ENCODE results near the gene FOXP1.

The FOXP1 gene

DNA sequence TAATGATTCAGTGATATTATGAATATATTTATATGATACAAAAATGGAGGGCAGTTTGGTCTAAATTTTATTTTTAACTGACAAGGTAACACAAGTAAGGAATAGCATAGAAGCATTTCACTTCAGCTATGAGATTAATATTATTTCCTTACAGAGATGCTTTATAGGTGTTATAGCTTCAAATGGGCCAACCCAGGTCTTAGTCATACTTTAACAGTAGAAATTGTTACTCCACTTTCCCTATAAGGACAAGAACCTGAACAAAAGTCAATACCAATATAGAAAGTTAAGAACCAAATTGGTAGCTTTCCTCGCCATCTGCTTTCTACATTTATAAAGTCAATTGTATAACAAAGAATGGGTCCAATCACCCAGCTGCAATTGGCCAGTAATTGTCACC lies 570.6 kb downstream of the FOXP1 start:
- no peak for DNase-seq

DNA sequence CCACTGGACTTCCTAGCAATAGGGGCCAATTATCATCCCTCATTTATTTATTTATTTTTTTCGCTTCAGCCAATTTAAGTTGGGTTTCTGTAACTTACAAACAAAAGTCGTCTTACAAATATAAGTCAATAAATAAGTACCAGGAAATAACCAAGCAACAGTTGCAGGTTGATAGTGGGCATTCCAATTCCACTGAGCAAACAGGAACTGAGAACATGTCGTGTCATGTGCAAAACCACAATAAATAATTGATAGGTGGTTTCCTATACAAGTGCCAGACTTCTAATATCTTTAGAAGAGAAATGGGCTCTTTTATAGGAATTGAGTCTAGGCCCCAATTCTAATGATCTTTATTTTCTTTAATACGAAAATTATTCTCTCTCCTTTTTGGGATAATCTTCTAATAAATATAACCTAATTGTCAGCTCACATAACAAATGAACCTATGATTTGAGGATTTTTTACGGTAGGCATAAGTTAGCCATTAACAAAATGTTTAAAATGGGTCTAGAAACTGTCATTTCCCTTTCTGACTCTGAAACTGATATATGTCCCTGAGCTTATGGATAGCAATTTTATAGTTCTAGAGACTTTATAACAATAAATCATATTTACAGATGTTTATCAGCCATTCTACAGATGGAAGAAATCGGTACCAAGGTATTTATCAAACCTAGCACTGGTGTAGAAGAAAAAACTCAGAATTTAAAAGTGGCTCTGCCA lies 571.8 kb downstream of the FOXP1 start:
- no peak for DNase-seq

DNA sequence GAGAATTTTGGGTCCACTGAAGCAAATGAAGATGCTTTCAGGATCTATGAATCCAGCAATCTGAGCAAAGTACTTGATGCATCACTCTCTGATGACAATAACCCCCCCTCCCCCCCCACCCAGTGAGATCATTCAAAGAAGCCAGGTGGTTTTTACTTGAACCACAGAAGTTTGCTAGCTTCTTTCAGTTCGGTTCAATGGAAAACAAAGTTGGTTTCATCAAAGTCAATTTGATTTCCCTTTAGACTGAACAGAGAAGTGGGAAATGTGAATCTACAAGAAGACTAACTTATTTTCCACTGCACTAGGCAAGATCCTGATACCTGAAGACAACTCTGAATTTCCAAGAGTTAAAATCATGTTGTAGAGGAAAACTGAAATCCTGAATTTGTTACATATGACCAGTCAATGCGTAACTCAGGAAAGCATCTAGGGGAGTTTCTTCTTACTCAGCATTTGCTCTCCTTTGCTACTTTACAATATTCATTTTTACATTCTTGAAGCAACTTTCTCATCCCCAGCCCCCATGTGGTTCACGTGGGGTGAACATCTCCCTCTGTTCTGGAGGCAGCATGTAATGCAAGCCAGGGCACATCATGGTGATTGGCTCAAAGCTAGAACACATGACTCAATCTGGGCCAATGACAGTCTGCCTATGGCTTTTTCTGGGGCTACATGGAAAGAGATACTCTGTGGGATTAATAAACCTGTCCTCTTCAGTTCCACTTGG lies 572.6 kb downstream of the FOXP1 start:
- DNase-seq: no peak

DNA sequence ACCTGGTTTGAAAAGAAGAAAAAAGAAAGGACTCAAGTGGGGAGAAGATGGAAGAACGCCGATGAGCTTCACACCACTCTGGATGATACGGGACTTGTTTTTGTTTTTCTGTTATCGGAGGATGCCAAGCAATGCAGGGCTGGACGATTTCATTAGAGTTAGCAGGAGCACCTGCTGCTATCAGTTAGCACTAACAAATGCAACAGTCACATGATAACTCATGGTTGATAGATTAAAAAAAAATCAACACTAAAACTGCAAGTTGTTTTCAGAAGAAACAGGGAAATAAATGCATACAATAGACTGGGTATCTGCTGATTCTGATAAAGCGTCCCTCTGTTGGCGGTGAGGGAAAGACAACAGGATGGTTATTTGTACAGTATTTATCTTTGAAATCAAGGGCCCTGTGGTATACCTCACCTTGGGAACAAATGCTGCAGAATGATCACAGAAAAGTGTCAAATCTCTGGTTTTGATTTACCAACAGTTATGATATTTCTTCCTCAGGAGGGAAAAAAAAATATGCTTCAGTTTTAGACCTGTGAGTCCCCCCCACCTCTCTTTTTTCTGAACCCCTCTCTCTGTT lies 575.1 kb downstream of the FOXP1 start:
- DNase-seq: no peak

DNA sequence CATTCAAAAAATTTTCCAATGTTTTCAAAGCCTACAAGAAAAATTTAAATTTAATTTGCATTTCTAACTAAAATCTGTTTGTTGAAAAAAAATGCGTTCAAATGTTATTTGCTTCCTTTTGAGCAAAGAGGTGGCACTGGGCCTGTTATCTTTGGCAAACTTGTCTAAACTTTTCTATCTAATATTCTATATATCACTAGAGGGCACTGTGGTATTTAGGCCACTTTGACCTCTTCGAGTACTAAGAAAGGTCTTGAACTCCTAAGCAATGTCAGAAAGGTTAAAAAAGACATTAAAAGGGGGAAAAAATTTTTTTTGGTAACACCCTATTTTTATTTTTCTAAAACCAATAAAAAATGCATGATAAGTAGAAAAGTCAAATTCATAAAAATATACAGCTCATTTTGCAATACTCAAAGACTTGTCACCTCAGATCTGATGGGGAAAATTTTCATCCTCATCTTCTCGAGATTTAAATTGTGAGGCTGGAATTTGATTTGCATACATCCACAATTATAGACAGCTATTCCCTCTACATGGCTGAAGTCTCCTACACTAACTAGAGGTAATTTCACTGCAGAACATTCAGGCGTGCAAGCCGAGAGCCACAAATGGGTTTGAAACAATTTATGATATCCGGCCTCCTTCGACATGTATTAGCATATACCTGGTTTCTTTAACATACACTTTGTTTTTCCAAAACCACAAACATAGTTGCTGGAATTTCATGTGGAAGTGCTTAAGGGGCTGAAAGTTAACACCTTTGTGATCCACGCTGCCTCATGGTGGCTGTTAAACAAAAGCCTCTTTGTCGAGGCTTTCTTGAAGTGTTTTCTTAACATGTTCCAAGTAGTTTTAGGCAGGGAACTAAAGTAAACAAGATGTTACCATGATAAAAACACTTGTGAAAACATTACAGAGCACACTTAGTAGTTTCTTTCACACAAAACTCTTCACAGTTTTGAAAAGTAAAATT lies 576.4 kb downstream of the FOXP1 start:
- DNase-seq: peak; percentile 57

DNA sequence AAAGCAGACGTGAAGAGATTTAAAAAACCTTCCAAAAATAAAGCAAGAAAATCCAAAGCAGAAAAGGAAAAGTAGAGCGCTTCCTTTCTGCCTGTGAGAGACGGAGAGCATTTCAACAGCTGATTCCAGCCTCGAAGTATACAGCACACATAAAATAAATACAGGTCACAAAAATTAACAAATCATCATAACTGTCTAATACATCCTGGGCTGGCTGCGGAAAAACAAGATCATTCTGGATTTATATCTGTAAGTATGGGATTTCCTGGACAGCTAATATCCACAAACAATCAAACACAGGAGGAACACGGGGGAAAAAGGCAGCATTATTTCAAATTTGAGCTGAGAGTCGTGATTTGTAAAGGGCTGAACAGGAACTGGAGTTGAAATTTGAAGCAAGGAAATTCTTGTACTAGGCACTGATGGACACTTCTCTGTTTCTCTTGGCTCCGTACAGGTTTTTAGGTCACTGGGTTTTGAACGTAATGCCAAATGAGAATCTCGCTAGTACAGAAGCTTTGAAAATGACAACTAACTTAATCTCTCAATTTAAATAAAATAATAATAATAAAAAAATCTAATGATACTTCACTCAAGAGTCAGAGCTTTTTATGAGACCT lies 577.7 kb downstream of the FOXP1 start:
- DNase-seq: no peak

DNA sequence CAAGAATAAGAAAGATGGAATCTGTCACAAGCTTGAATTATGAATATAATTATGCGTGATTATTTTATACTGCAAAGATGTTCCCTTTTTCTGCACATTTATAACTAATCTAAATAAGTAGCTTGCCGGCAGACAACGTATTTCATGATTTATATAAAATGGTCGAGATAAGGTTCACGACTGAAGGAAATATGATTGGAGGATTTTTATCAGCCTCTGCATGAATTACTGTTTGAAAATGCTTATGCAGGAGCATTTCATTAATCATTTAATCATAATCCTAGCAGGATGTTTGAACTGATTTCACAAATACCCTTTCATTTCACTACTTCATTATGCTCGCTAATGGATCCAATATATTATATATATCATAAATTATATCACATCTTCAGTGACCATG lies 580.0 kb downstream of the FOXP1 start:
- DNase-seq: no peak

DNA sequence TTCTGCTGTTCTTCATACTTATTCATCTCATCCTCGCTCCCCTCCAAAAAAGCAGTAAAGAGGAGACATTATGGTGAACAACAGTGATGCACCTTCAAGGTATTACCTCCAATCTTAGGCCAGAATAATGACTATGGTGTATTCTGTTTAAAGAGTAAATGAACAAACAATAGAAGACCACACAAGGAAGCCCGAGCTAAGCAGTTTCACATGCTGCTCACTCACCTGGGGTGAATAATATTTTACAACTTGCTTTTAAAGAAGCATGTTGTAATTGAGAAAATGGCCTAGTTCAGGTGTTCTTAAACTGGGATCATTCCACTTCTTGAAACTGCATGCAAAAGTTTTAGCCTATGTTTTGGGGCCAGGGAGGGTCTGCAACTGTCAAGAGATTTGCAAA lies 581.2 kb downstream of the FOXP1 start:
- DNase-seq: no peak

DNA sequence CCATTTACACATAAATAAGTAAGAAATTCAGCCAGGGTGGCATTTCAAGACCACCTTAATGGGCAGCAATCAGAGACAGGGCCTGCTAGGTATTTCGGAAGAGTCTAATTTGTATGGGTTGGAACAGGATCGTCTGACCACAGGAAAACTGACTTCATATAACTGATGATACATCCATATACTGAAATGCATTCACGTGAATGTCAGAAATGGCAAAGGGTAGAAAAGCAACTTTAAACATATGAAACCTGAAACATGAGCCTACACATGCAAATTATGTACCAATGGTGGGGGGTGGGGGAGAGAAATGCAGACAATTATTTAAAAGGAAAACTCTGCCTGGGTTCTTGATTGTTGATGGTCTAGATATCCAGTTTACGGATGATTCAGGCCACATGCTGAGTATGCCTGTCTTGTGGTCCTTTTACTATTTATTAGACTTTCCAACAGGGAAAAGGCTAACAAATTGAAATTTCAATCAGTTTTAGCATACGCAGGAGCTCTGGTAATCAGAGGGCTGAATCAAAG lies 582.2 kb downstream of the FOXP1 start:
- DNase-seq: no peak

DNA sequence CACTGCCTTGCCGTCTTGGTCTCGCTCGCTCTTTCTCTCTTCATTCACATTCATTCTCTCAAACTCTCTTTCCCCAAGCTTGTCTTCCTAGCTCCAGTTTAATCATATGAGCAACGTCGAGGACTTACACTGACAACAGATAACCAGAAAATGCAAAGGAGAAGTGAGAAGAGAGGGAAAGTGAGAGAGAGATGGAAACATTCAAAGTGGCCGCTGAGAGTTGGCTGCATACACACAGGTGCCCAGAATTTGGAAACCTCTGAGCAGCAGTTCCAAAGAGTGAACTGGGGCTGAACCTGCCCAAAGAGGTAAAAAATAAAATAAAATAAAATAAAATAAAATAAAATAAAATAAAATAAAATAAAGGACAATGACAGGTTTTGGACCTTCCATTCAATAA lies 583.0 kb downstream of the FOXP1 start:
- no peak for DNase-seq

DNA sequence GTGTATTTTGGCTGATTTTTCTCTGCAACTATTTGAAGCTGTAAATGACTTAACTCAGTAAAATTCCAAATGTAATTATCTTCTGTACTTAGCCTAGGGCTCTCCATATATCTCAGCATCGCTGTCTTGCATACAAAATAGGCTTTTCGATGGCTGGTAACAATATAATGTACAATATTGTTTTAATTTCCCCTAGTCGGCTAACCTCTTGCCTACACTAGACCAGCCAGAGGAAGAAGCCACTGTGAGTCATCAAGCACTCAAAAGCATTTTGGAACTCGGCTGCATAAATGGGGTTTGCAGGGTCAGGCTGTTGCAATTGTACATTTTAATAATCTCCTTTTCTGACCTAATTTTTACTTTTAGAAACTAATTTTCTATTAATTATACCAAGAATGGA lies 583.8 kb downstream of the FOXP1 start:
- no peak for DNase-seq

DNA sequence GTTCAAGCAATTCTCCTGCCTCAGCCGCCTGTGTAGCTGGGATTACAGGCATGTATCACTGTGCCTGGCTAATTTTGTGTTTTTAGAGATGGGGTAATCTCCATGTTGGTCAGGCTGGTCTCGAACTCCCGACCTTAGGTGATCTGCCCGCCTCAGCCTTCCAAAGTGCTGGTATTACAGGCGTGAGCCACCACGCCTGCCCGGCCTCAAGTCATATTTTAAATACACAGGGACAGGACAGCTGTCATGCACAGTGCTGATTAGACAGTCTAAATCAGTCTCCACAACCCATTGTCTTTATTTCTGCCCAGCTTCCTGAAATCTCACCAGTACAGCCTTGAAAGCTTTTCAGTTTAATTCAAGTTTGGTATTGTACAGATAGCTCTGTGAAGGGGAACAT lies 587.4 kb downstream of the FOXP1 start:
- no peak for DNase-seq

DNA sequence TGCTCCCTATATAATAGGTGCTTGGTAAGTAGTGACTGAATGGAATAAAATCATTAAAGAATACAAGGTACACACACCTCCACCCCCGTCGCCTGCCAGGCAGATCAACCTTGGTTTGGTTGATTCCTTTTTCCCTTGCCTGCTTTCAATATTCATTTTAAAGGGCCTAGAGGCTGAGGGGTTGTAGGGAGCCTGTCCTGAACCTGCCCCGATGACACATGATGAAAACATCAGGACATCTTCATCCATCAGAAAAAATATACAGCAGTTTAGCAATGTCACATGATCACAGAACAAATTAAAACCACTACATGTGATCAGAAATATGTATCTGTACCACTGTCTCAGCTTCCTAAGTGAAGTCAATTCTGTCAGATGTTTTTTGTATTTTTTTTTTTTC lies 588.9 kb downstream of the FOXP1 start:
- DNase-seq: no peak

DNA sequence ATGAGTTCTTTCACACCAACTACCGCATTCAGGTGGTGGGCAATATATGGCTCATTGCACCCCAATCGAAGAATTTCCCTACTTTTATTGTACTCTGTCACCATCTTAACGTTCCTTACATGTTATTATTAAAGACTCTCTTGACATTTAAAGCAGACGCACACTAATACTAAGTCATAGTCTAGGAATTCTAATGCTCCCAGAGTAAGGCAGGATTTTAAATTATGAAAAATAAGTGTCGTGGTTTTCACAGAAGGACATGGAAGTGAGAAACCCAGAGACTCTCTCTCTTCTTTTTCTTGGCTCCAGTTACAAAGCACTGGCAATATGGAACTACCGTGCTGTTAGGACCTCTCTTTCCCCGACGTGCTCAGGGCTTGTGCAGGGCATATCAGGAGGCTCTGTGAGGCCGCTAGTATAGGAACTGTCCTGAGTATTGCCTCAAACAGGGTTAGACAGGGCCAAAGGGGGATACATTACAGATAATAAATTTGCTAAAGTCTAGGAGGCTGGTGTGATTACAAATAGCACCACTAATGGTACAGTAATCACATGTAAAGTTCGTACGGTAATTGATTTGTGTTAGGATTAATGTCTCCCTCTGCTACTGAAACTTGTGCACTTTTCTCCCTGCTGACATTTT lies 590.8 kb downstream of the FOXP1 start:
- no peak for DNase-seq

DNA sequence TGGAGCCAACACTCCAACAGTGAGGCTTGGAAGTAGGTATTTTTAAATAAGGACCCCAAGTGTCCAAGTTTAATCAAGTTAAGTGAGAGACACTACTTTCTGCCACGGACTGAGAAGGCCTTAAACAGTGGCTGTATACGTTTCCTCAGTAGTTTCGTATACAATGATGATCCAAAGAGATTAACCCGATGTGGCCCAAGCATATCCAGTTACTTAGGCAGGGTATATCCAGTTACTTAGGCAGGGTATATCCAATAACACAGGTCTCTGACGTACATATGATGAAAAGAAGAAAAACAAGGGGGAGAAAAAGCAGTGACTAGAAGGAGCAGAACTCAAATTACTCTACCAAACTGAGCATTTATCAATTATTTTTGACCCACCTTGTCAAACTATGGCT lies 591.4 kb downstream of the FOXP1 start:
- DNase-seq: no peak

DNA sequence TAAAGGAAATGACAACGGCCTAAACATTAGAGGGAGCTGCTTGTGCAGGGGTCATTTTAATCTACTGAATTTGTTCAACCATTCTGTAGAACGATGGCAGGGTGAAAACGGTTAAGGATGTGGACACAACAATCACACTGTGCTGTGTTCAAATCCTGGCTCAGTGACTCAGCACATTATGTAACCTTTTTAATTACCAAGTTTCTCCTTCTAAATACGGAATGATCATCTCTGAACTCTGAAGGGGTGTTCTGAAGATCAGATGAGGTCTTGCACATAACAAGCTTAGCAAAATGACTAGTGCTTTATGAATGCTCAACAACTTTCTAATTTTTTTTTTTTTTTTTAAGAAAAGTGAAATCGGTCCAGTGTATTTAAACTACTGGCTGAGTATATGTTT lies 592.8 kb downstream of the FOXP1 start:
- DNase-seq: no peak

DNA sequence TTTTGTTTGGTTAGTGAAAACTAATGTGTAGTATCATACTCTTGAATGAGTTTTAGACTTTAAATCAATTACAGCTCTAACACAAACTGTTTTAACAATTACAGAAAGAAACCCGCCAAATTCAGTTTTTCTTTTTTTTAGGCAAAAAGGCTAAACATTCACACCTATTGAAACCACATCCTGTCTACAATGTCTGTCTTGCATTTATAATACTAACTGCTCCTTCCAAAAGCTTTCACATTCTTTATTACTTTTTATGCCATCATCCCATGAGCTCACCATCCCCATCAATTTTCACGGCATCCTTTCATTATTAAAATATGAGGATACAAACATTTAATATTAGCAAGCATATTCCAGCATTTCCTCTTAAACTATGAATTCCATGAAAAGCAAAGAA lies 593.3 kb downstream of the FOXP1 start:
- DNase-seq: no peak

DNA sequence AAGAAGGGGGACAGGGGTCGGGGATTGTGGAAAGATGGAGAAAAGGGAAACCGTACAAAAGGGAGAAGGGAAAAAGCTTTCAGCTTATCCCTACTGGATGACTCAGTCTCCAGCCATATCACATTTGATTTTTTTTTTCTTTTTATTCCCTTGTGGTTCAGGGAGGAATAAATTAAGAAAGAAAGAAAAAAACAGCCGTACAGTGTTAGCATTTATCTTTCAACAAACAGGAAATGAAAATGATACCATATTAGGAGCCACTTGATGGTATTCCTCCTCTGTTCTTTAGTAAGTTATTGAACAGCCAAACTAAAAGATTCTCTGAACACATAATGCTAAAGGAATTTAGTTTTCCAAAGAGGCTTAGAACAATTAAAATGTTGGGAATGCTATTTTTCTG lies 594.4 kb downstream of the FOXP1 start:
- no peak for DNase-seq

DNA sequence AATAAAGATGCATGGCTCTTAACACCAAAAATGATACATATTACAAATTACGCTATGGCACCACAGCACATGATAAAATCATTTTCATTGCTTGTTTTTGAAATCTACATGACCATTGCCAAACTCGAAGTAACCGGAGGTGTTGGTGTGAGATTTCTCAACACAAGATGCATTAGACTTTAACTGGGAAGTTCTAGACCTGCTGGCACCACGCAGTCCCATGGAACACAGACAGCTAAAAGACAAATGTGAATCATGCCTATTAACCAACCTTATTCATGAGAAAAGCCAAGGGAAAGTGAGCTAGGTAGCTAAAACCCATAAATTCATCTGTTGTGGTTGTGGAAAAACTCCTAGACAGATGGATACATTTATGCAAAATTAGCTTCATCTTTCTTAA lies 595.4 kb downstream of the FOXP1 start:
- no peak for DNase-seq

DNA sequence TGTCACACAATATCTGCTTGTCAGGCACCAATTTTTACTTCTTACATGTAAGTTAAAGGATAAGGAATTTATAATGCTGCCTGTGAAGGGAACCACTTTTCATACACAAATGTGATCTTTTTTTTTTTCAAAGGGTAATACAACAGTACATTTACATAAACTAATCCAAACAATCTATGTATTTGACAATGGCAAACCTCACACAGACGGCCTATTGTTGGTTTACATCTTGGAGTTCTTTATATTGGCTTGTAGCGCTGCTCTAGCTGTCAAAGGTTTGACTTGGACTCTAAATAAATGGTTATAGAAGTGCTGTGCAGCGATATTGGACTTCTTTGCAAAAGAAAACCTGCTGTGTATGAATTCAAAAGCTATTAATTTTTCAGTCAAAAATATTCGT lies 598.0 kb downstream of the FOXP1 start:
- DNase-seq: no peak

DNA sequence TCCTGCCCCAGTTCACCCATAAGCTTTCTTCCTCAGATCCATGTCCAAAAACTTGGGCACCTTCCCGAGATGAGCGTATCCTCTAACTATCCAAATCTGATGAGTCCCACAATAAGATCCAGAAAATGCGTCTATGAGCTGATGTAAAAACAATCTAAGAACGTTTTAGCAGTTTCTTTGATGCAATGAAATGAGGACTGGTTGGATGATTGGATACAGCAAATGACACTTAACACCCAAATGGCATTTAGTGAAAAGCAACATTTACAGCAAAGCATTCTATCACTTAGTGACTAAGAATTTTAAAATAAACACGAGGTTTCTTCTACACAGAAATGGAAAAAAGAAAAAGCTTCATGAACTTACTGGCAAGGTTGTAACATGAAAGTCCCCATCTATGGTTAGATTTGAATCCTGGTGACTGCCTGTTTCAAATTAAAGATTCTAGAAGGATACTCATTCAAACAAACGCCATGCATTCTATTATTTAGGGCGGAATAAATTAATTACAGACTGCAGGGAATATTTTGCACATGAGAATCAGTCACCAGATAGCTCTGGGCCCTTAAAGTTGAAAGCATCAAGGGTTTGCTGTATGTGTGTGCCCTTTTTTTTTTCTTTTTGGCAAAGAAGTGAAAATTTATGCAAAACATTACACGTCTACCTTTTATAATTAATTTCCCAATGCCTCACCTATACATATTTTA lies 598.6 kb downstream of the FOXP1 start:
- no peak for DNase-seq

All from islet precursor cell (in vitro differentiated cells).